Muscle of arm (tissue), 12 donors: Measurements from ENCODE around the gene EEF1G. TPM values are rescaled to one million over a fixed set of nuclear protein-coding genes. Genes with fewer than 3 reads are reported as not detected.
"Not testable (repeated sequence)": the region's sequence is repeated elsewhere in the genome, so short reads cannot be mapped to it uniquely, and the experiment has no call there.

Experiments
- DNase-seq: peaks from one replicate; pipeline ENCODE4 v3.0.0-alpha.2; 2013
- polyA plus RNA-seq, 12 donors: library from polyadenylated mRNA; unstranded; fragments of 120-200 nt; gene quantifications; one replicate each; pipeline ENCODE4 v1.2.1, GENCODE V29; 2013; ENCODE audit not compliant: insufficient read length in 12 of 12

Gene EEF1G
- polyA plus RNA-seq, 12 donors, result 357 to 3,515 (median 3,174) TPM

GRCh38 chr11:62605902-62606301 is 32.2 kb upstream of the EEF1G start:
- no peak for DNase-seq

GRCh38 chr11:62605467-62605866 is 31.8 kb upstream of the EEF1G start:
- DNase-seq, result no peak

DNA sequence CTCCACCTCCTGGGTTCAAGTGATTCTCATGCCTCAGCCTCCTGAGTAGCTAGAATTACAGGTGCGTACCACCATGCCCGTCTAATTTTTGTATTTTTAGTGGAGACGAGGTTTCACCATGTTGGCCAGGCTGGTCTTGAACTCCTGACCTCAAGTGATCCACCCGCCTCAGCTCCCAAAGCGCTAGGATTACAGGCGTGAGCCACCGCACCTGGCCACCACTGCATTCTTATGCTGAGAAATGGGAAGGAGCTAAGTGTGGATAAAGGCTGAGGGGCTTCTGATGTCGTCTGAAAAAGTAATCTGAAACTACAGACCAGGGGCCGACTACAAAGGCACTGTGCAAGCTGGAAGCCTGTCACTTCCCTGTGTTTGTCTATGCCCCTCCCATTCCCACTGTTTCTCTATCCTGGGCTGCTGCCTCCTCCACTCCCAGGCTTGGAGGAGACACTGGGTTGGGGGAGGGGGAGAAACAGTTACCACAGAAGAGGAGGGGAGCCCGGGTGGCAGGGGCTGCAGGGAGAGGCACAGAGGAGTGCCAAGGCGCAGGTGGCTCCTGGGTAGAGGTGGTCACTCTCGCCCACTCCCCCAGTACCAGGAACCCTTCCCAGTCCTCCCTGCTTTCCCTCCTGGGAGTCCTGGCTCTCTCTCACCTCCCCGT is 30.9 kb upstream of the EEF1G start:
- DNase-seq, result no peak

DNA sequence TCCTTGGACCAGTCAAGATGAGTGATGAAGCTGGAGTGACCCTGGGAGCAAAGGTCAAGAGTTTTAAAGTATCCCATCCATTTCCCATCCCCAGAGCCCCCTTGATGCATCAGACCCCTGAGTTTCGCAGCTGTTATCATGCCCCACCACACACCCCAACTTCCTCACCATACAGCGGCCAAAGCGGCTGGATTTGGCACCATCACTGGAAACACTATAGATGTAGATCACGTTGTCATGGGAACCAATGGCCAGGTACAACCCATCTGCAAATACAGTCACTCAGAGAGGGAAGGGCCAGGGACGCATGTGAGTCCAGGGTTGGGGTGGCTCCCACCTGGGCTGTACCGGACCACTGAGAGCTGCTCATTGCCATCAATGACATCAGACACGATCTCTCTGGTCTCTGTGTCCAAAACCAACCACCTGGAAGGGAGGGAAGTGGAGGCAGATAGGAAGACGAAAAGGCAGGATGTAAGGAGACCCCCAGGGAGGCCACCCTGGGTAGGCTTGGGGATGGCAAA is 30.1 kb upstream of the EEF1G start:
- DNase-seq, result no peak

DNA sequence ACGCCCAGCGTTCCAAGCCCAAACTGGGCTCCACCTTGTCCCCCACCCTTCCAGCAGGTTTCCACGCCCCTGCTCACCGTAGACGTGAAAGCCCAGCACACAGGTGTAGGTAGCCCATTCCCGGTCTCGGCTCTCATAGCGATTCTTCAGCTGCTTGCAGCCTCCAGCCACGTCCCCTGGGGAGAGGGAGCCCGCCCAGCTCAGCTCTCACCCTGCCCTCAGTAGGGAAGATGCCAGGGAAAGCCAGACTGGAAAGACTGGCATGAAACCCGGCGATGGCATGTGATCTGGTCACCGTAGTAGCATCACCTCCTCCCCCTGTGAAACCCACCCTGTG is 29.3 kb upstream of the EEF1G start:
- no peak for DNase-seq

DNA sequence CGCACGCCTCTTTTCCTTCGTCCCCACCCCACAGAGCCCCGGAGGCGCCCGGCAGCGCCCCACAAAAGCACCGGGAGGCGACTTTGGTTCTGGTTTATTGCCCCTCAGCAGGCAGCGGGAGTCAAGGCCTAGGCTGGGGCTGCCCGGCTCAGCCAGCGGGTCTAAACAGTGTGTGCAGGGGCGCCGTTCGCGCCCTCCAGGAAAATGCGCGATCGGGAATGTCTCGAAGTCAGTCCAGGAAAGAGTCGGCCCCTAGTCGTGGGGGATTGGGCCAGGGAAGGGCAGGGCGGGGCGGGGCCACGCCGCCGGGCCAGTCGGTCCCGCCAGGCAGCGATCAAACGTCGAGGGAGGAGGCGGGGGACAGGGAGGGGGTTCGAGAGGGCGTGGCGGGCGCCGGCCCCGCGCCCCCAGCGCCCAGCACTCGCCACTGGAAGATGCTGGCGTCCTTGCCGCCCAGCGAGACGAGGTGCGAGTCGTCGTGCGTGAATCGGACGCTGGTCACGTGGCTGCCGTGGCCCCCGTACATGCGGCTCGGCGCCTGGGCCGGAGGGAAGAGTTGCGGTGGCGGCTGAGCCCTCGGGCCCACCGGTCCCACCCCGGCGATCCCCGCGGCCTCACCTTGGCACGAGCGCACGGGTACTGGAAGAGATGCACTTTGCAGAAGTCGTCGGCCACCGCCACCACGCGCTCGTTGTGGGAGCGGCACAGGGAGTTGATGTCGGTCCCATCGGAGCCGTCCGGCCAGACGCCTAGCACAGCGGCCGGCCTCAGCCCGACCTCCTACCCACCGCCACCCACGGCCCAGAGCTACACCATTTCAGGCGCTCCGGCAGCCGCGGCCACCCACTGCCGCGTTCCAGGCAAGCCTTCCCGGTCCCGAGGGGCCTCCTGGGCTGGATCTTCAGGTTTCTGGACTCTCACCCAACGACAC is 28.7 kb upstream of the EEF1G start:
- peak; percentile 68 for DNase-seq

- peak; percentile 98 for DNase-seq
Measured at GRCh38 chr11:62601372-62602140, 27.9 kb upstream of the EEF1G start, which contains the start of gene MTA2. Gene MTA2, minus strand, starts transcription at chr11:62601865. Its CDS starts 415 bp downstream, at chr11:62601450.

DNA sequence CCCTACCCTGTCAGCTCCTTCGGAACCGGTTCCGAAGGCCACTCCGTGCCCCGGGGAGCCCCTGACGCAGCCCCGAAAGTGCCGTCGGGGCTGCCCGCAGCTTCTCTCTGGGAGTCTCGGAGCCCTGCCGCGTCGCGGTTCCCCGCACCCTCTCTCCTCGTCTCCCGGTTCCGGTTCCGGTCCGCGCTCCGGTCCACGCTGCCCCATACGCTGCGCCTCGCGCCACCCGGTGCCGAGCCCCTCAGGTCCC is 27.4 kb upstream of the EEF1G start:
- no peak for DNase-seq

GRCh38 chr11:62600367-62601121 is 26.9 kb upstream of the EEF1G start:
- no peak for DNase-seq

DNA sequence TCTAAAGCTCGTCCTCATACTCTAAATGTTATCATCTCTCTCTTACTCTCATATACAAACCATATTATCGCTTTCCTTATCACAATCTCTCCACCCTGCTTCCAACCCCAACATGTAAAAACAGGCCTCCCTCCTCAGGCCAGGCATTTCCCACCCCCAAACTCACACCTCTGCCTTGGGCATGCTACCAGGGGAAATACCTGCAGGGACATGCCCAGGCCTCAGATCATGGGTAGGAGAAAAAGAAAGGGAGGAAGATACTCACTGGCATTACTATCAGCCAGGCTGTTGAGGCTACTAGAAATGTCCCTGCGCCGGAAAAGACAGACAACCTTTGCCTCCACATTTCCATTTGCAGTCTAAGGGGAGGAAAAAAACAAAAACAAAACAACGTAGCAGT is 26.2 kb upstream of the EEF1G start:
- no peak for DNase-seq

GRCh38 chr11:62599069-62599696 is 25.5 kb upstream of the EEF1G start:
- peak; percentile 95 for DNase-seq

- DNase-seq, result no peak
Measured at GRCh38 chr11:62595124-62595523, 21.4 kb upstream of the EEF1G start.

DNA sequence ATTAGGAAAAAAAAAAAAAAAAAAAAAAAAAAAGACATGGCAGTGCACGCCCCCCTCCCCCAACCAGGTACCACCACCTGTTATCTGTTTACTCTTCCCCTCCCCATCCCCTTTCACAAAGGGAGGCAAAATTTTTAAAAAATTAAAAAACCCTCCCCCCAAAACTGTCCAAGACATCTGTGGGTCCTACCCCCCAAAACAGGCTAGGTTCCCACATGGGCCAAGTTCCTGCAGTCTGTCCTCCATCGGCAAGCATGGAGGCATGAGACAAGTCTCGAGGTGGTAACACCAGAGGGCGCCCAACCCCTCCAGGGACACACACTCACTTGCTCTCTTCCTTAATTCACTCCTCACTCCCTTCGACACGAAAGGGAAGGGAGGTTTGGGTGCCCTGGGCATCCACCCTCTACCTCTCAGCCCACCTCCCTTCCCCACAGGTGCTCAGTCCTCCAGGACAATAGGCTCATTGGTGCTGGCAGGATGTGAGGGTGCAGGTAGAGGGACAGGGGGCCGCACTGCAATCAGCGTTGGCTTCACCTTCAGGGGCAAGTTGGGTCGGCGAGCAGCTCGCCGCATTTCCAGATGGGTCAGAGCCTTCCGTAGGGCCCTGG is 19.8 kb upstream of the EEF1G start:
- no peak for DNase-seq

DNA sequence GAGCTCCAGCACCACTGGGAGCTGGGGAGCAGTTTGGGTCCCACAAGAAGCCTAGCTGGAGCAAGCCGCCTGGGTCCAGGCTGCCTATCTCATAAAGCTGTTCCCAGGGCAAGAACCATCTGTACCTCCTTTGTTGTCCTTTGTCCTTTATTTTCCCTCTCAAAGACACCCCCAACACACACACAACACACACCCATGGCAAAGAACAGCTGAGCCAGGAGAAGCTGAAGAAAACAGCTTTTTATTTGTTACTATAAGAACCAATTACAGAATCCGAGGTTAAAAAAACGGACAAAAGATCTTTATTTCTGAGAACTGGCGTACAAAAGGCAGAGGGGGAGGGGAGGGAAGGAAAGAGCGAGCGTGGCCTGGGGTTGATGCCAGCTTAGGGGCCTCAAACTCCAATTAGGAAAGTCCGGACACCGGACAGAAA is 19.3 kb upstream of the EEF1G start:
- DNase-seq, result no peak

DNA sequence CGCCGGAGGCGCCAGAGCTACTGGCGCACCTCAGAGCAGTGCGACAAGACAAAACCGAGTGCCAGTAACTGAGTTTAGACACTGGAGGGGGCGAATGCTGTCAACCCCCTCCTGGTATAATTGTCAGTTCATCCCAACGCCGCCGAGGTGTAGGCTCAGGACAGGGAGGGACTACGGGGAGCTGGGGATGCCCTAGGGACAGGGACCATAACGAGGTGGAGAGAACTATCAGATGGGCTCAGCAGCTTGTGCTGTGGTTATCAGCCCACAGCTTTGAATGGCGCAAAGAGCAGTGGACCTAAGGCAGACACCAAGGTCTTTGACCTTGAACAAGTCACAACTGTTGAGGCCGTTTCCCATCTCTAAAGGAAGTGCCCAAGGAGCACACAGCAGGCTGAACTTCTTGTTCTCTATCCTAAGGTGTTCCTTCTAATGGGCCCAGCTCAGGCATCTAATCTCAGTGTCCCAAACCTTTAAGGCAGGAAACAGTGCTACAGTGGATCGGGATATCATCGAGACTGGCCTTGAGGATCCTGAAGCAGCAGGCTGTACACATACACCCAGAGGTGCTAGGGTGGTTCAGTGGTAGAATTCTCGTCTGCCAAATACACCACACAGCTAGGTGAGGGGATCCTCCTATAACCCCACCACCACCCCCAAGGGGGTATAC is 18.6 kb upstream of the EEF1G start:
- DNase-seq, result no peak

DNA sequence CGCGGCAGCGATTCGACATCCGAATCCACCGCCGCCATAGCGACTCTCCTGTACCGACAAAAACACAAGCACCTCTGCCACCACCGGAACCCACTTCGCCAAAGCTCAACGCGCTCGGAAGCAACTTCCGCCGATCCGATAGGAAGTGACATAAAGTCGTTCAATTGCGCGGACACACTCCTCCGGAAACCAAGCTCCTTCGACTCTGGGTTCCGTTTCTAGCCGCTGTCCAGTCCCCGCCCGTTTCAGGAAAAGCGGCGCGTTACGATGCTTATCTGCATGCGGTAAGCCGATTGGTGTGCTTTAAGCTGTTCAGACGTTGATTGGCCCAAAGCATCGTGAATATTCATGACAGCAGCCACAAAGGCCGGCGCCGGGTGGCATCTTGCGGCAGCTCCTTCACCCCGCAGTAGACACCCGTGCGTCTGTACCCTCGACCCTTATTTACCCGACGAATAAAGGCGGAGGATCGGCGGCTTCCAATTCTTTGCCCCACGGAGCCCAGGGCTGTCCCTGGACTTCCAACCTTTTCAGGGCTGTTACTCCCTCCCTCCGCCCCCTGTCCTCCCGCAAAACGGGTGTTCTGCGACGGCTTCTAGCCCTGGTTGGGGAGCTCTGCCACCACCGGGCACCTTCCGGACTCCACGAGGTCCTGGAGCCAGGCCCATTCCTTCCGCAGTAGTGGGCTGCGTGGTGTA is 17.9 kb upstream of the EEF1G start, which contains the start of gene TUT1:
TUT1 (minus strand) TSS at position 76 of the 698 bp plus-strand sequence; CDS start at position 38, 38 bp downstream.
- peak; percentile 98 for DNase-seq

GRCh38 chr11:62588966-62589637 is 15.4 kb upstream of the EEF1G start:
- DNase-seq, result no peak

- DNase-seq, result not testable (repeated sequence)
Measured at GRCh38 chr11:62585356-62585755, 11.7 kb upstream of the EEF1G start.

- DNase-seq, result not testable (repeated sequence)
Measured at GRCh38 chr11:62581735-62582134, 8.0 kb upstream of the EEF1G start.
